T-helper 9 cell (primary cell): ENCODE measurements around the gene KIAA1755.
"Not testable (repeated sequence)": the region's sequence is repeated elsewhere in the genome, so short reads cannot be mapped to it uniquely, and the experiment has no call there.

Source experiments
- DNase-seq: peaks from one replicate; pipeline ENCODE4 v3.0.0-alpha.2; 2020

The KIAA1755 gene

GRCh38 chr20:38290829-38291814 lies 30.6 kb upstream of the KIAA1755 start:
- DNase-seq, result no peak

- no peak for DNase-seq
Observed at GRCh38 chr20:38286586-38287531, 26.3 kb upstream of the KIAA1755 start.

GRCh38 chr20:38284893-38285444 lies 24.4 kb upstream of the KIAA1755 start:
- no peak for DNase-seq

- DNase-seq, result not testable (repeated sequence)
Observed at GRCh38 chr20:38284066-38284650, 23.6 kb upstream of the KIAA1755 start.

GRCh38 chr20:38283236-38283635 lies 22.7 kb upstream of the KIAA1755 start:
- DNase-seq, result no peak

GRCh38 chr20:38281176-38281915 lies 20.8 kb upstream of the KIAA1755 start:
- DNase-seq, result not testable (repeated sequence)

GRCh38 chr20:38278763-38279162 lies 18.2 kb upstream of the KIAA1755 start:
- DNase-seq, result no peak

GRCh38 chr20:38278131-38278530 lies 17.6 kb upstream of the KIAA1755 start:
- no peak for DNase-seq

- no peak for DNase-seq
Observed at GRCh38 chr20:38277691-38278090, 17.2 kb upstream of the KIAA1755 start.

- DNase-seq, result no peak
Observed at GRCh38 chr20:38277285-38277684, 16.8 kb upstream of the KIAA1755 start.

GRCh38 chr20:38275815-38276550 lies 15.4 kb upstream of the KIAA1755 start:
- no peak for DNase-seq

GRCh38 chr20:38272961-38273360 lies 12.4 kb upstream of the KIAA1755 start:
- DNase-seq, result no peak

- no peak for DNase-seq
Observed at GRCh38 chr20:38272398-38272797, 11.9 kb upstream of the KIAA1755 start.

GRCh38 chr20:38271608-38272120 lies 11.1 kb upstream of the KIAA1755 start:
- no peak for DNase-seq

- no peak for DNase-seq
Observed at GRCh38 chr20:38270869-38271605, 10.5 kb upstream of the KIAA1755 start.

GRCh38 chr20:38269715-38270114 lies 9.2 kb upstream of the KIAA1755 start:
- DNase-seq, result no peak

- DNase-seq, result no peak
Observed at GRCh38 chr20:38269040-38269439, 8.5 kb upstream of the KIAA1755 start.

GRCh38 chr20:38267901-38268514 lies 7.5 kb upstream of the KIAA1755 start:
- DNase-seq, result no peak

GRCh38 chr20:38267296-38267695 lies 6.8 kb upstream of the KIAA1755 start:
- no peak for DNase-seq

GRCh38 chr20:38266426-38266825 lies 5.9 kb upstream of the KIAA1755 start:
- no peak for DNase-seq
